ENCODE measurements around the gene SCARF2. TPM values are rescaled to one million over a fixed set of nuclear protein-coding genes. Genes with fewer than 3 reads are reported as not detected.

SCARF2 gene
- total and polyA plus RNA-seq, 9 donors, result 8.9 to 22.9 (median 19.7) TPM

- H3K9me3 ChIP-seq (replicated peaks; ENCODE audit: control insufficient read depth, low read depth, low read length), result no peaks in the 10 kb centered on the region
- no peak overlapping the region for H3K27ac ChIP-seq (ENCODE audit: low read length)
- 81% methylated on average over 12 of the region's 12 CpGs for WGBS (ENCODE audit: insufficient coverage)
- peaks cover 32% of the 10 kb centered on the region for H3K27me3 ChIP-seq (ENCODE audit: control insufficient read depth, insufficient read depth, low read length)
- H3K36me3 ChIP-seq (ENCODE audit: control insufficient read depth, insufficient read depth, low read length), result peaks cover 16% of the 10 kb centered on the region
- H3K4me1 ChIP-seq (ENCODE audit: control insufficient read depth, insufficient read depth, low read length), result peaks cover 60% of the 10 kb centered on the region
- H3K4me3 ChIP-seq (ENCODE audit: low read length), result no peak overlapping the region
- DNase-seq, result no peak
Observed at GRCh38 chr22:20434264-20434751, 3.3 kb downstream of the SCARF2 start.

DNA sequence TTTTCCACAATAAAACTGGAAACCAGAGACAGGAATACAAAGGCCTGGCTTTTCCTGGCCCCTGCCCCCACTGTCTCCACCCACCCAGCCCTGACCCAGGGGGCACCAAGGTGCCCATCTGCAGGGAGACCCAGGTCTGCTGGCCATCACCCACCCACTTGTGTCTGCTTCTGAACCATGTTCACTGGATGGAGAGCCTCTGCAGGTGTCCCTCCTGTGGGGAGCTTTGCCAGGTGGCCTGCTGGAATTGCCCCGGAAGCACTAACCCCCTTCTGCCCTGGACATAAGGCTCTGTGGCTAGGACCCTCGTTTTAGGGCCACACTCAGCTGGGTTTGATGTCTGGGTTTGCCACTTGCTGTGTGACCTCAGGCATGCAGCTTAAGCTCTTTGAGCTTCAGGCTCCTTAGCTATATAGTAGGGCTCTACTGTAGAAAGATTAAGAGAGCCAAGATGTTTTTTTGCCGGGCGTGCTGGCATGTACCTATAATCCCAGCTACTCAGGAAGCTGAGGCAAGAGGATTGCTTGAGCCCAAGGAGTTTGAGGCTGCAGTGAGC, 3.9 kb downstream of the SCARF2 start:
- peaks cover 35% of the 10 kb centered on the region for H3K27me3 ChIP-seq (ENCODE audit: control insufficient read depth, insufficient read depth, low read length)
- peaks cover 56% of the 10 kb centered on the region for H3K4me1 ChIP-seq (ENCODE audit: control insufficient read depth, insufficient read depth, low read length)

GRCh38 chr22:20433191-20433590, 4.4 kb downstream of the SCARF2 start:
- Histone ChIP-seq H3K4me3 (ENCODE audit: low read length) (no peak overlapping the region), H3K36me3 (ENCODE audit: control insufficient read depth, insufficient read depth, low read length) (peaks cover 24% of the 10 kb centered on the region), H3K27me3 (ENCODE audit: control insufficient read depth, insufficient read depth, low read length) (peaks cover 33% of the 10 kb centered on the region), H3K4me1 (ENCODE audit: control insufficient read depth, insufficient read depth, low read length) (peaks cover 50% of the 10 kb centered on the region), H3K9me3 (replicated peaks; ENCODE audit: control insufficient read depth, low read depth, low read length) (no peaks in the 10 kb centered on the region), H3K27ac (ENCODE audit: low read length) (no peak overlapping the region)
- 76% methylated on average over 11 of the region's 11 CpGs for whole genome bisulfite sequencing (ENCODE audit: insufficient coverage)
- no peak for DNase-seq

More for the DNA sequence above, 3.9 kb downstream of the SCARF2 start:
- Histone ChIP-seq H3K9me3 (replicated peaks; ENCODE audit: control insufficient read depth, low read depth, low read length) (no peaks in the 10 kb centered on the region), H3K27ac (ENCODE audit: low read length) (no peak overlapping the region), H3K36me3 (ENCODE audit: control insufficient read depth, insufficient read depth, low read length) (peaks cover 20% of the 10 kb centered on the region), H3K4me3 (ENCODE audit: low read length) (no peak overlapping the region)
- DNase-seq, result no peak
- 71% methylated on average over 3 of the region's 4 CpGs for WGBS (ENCODE audit: insufficient coverage)

- Histone ChIP-seq H3K27me3 (ENCODE audit: control insufficient read depth, insufficient read depth, low read length) (peaks cover 33% of the 10 kb centered on the region), H3K4me1 (ENCODE audit: control insufficient read depth, insufficient read depth, low read length) (peaks cover 46% of the 10 kb centered on the region)
- WGBS (ENCODE audit: insufficient coverage), result 75% methylated on average over 3 of the region's 3 CpGs
Observed at GRCh38 chr22:20432244-20432686, 5.4 kb downstream of the SCARF2 start.

DNA sequence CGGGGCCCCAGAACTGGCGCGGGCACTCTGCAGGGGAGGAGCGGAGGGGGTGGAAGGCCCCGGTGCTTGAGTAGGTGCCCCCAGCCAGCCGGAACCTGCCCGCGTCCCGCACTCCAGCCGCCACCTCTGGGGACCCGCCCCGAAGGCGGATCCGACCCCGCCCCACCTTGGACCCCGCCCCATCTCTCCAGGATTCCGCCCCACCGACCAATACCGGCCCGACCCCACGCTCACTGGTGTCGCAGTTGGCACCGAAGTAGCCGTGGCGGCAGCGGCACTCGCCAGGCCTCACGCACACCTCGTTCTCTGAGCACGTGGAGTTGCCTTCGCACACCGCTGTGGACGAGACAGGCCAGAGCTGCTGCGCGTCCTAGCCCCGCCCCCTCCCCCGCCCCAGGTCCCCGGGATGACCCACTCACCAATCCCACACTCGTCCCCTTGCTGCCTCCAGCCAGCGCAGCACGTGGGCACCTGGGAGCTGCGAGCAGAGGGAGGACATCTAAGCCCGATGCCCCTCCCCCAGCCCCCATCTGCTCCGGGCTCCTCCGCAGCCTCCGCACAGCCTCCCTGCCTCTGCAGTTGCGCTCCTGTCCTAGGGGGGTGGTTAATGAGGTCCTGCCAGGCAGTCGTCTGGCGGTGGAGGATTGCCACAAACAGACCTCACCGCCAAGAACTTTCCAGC, 6.0 kb downstream of the SCARF2 start:
- Histone ChIP-seq H3K27me3 (ENCODE audit: control insufficient read depth, insufficient read depth, low read length) (peaks cover 36% of the 10 kb centered on the region), H3K4me3 (ENCODE audit: low read length) (no peak overlapping the region), H3K27ac (ENCODE audit: low read length) (no peak overlapping the region), H3K36me3 (ENCODE audit: control insufficient read depth, insufficient read depth, low read length) (peaks cover 36% of the 10 kb centered on the region), H3K9me3 (replicated peaks; ENCODE audit: control insufficient read depth, low read depth, low read length) (no peaks in the 10 kb centered on the region), H3K4me1 (ENCODE audit: control insufficient read depth, insufficient read depth, low read length) (peaks cover 40% of the 10 kb centered on the region)
- no peak for DNase-seq
- 32% methylated on average over 30 of the region's 50 CpGs for WGBS (ENCODE audit: insufficient coverage)

More at GRCh38 chr22:20432244-20432686, 5.4 kb downstream of the SCARF2 start:
- Histone ChIP-seq H3K36me3 (ENCODE audit: control insufficient read depth, insufficient read depth, low read length) (peaks cover 31% of the 10 kb centered on the region), H3K9me3 (replicated peaks; ENCODE audit: control insufficient read depth, low read depth, low read length) (no peaks in the 10 kb centered on the region), H3K4me3 (ENCODE audit: low read length) (no peak overlapping the region), H3K27ac (ENCODE audit: low read length) (no peak overlapping the region)
- DNase-seq, result no peak

DNA sequence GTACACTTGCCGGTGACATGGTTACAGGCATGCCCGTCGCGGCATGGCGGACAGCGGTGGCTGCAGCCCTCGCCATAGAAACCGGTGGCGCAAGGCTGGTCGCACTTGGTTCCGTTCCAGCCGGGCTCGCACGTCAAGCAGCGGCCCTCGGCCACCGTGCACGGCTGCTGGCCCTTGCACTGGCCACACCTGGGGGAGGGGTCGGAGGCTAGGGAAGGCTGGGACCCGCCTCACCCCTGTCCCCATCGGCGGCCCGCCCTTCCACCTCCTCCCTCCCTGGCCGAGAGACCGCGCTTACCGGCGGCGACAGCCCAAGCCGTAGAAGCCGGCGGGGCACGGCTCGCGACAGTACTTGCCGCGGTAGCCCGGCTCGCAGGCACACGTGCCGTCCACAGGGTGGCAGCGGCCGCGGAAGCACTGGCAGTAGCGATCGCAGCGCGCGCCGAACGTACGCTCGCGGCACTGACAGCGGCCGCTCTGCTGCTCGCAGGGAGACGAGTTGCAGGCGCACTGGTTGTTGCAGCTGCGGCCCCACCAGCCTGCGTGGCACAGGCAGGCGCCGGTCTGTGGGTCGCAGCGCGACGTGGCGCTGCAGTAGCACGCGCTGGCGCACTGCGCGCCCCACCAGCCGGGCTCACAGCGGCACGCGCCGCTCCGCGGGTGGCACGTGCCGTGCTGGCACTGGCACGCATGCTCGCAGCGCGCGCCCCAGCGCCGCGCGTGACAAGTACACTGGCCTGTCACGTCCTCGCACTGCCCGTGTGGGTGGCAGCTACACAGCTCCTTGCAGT, 6.7 kb downstream of the SCARF2 start:
- H3K4me3 ChIP-seq (ENCODE audit: low read length), result no peak overlapping the region

GRCh38 chr22:20430101-20430719, 7.4 kb downstream of the SCARF2 start:
- Histone ChIP-seq H3K9me3 (replicated peaks; ENCODE audit: control insufficient read depth, low read depth, low read length) (no peaks in the 10 kb centered on the region), H3K4me3 (ENCODE audit: low read length) (no peak overlapping the region), H3K27me3 (ENCODE audit: control insufficient read depth, insufficient read depth, low read length) (peaks cover 39% of the 10 kb centered on the region), H3K36me3 (ENCODE audit: control insufficient read depth, insufficient read depth, low read length) (peaks cover 36% of the 10 kb centered on the region), H3K27ac (ENCODE audit: low read length) (no peak overlapping the region), H3K4me1 (ENCODE audit: control insufficient read depth, insufficient read depth, low read length) (peaks cover 29% of the 10 kb centered on the region)
- DNase-seq, result no peak
- 71% methylated on average over 33 of the region's 37 CpGs for WGBS (ENCODE audit: insufficient coverage)

More for the DNA sequence above, 6.7 kb downstream of the SCARF2 start:
- Histone ChIP-seq H3K27ac (ENCODE audit: low read length) (no peak overlapping the region), H3K9me3 (replicated peaks; ENCODE audit: control insufficient read depth, low read depth, low read length) (no peaks in the 10 kb centered on the region), H3K36me3 (ENCODE audit: control insufficient read depth, insufficient read depth, low read length) (peaks cover 36% of the 10 kb centered on the region), H3K27me3 (ENCODE audit: control insufficient read depth, insufficient read depth, low read length) (peaks cover 39% of the 10 kb centered on the region), H3K4me1 (ENCODE audit: control insufficient read depth, insufficient read depth, low read length) (peaks cover 36% of the 10 kb centered on the region)
- no peak for DNase-seq
- WGBS (ENCODE audit: insufficient coverage), result 36% methylated on average over 86 of the region's 94 CpGs

- no peak for DNase-seq
- H3K36me3 ChIP-seq (ENCODE audit: control insufficient read depth, insufficient read depth, low read length), result peaks cover 36% of the 10 kb centered on the region
- H3K4me3 ChIP-seq (ENCODE audit: low read length), result no peak overlapping the region
- 56% methylated on average over 66 of the region's 75 CpGs for WGBS (ENCODE audit: insufficient coverage)
- no peak overlapping the region for H3K27ac ChIP-seq (ENCODE audit: low read length)
- H3K9me3 ChIP-seq (replicated peaks; ENCODE audit: control insufficient read depth, low read depth, low read length), result no peaks in the 10 kb centered on the region
- peaks cover 30% of the 10 kb centered on the region for H3K4me1 ChIP-seq (ENCODE audit: control insufficient read depth, insufficient read depth, low read length)
- H3K27me3 ChIP-seq (ENCODE audit: control insufficient read depth, insufficient read depth, low read length), result peaks cover 42% of the 10 kb centered on the region
Observed at GRCh38 chr22:20429254-20430100, 8.1 kb downstream of the SCARF2 start.

DNA sequence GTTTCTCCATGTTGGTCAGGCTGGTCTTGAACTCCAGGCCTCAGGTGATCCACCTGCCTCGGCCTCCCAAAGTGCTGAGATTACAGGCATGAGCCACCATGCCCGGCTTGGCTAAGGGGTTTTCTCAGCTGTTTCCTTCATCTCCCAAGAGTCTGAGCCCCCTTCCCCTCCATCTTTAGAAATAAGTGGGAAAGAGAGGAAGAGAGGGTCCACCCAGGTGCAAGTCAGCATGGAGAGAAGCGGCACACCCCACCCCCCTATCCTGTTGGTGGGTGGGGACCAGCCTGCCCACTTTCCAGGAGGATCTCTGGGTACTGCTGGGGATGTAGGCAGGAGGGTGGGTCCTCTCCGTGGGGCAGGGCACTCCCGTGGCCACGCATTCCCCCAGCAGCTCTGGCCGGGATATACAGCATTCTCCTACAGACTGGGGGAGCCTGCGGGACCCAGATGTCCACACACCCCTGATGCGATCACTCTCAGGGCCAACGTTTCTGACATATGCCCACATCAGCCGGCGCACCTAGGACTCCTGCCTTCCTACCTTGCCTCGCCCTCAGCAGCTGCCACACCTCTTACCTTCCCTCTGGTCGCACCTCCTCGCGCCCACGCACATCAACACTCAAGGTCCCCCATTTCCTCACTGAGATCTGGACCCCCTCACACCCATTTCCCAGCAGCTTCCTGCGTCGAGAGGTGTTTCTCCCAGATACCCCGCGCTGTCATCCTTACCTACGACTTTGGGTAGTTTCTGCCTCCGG, 8.9 kb downstream of the SCARF2 start:
- Histone ChIP-seq H3K36me3 (ENCODE audit: control insufficient read depth, insufficient read depth, low read length) (peaks cover 36% of the 10 kb centered on the region), H3K27me3 (ENCODE audit: control insufficient read depth, insufficient read depth, low read length) (peaks cover 45% of the 10 kb centered on the region), H3K4me3 (ENCODE audit: low read length) (no peak overlapping the region), H3K27ac (ENCODE audit: low read length) (no peak overlapping the region), H3K9me3 (replicated peaks; ENCODE audit: control insufficient read depth, low read depth, low read length) (no peaks in the 10 kb centered on the region), H3K4me1 (ENCODE audit: control insufficient read depth, insufficient read depth, low read length) (peaks cover 31% of the 10 kb centered on the region)
- 83% methylated on average over 19 of the region's 23 CpGs for WGBS (ENCODE audit: insufficient coverage)
- DNase-seq, result no peak

All from muscle of leg (tissue), 11 donors.